NCI-H2107 treated with DMSO at 0.1 percent for 48 hours (cell line): ENCODE results near the gene SSTR3.
A peak's percentile ranks its signal among the peaks of the same experiment; 100 is the strongest.
"Not testable (repeated sequence)": the region's sequence is repeated elsewhere in the genome, so short reads cannot be mapped to it uniquely, and the experiment has no call there.

ENCODE experiments used
- DNase-seq: peaks from one replicate; lab custom pipeline; 2025; ENCODE audit not compliant: unreplicated experiment; lab: John Stamatoyannopoulos, UW

SSTR3 gene

GRCh38 chr22:37211075-37211865, 1.0 kb downstream of the SSTR3 start:
- no peak for DNase-seq

DNA sequence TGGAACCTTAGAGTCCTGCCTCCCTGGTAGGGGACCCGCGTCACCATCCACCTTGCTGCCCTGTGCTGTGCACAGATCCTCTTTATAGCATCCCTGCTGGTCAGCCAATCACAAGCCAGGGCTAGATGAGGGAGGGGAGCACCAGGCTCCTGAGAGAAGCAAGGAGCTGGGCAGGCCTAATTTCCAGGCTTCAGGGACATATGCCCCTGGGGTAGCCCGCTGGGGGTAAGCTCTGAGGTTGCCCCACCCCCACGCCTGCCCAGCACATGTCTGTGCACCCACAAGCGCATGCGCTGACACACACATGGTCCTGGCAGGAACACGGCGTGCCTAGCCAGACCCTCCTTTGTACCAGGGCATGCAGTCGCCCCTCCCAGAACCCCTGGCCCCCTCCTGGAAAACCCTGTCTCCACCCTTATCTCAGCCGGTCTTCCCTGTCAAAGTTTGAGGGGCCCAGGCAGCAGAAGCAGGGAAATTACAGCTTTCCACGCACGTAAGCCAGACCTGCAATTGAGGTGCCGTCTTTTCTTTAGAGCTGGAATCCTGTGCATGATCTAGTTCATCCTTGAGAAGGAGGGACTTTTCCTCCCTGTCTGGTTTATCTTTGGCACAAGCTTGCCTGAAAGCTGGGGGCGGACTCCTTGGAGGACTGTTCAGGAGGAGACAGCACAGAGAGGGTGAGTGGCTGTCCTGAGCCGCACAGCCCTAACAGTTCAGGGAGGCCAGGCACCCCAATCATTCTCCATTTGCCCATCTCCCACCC, 2.1 kb downstream of the SSTR3 start:
- no peak for DNase-seq

GRCh38 chr22:37209140-37209845, 3.0 kb downstream of the SSTR3 start:
- no peak for DNase-seq

- no peak for DNase-seq
Measured at GRCh38 chr22:37208401-37209139, 3.7 kb downstream of the SSTR3 start.

- no peak for DNase-seq
Measured at GRCh38 chr22:37207981-37208380, 4.3 kb downstream of the SSTR3 start.

DNA sequence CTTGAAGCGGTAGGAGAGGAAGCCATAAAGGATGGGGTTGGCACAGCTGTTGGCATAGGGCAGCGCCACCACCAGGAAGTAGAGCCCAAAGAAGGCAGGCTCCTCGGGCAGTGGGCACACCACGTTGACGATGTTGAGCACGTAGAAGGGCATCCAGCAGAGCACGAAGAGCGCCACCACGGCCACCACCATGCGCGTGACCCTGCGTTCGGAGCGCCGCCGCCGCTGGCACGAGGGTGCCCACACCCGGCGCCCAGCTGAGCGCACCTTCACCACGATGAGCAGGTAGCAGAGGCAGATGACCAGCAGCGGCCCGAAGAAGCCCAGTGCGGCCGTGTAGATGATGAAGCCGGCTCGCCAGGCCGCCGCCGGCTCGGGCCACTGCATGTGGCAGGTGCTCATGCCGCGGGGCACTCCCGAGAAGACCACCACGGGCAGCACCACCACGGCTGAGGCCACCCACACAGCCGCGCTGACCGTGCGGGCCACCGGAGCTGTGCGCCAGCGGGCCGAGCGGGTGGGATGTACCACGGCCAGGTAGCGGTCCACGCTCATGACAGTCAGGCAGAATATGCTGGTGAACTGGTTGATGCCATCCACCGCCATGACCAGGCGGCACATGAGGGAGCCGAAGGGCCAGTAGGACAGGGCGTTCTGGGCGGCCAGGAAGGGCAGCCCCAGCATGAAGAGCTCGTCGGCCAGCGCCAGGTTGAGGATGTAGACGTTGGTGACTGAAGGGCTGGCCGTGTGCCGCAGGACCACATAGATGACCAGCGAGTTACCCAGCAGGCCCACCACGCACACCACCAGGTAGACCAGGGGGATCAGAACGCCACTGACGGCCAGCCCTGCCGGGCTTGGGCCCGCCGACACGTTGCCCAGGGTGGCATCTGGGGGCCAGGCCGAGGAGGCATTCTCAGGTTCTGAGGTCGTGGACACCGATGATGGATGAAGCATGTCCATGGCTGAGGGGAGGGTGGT, 5.1 kb downstream of the SSTR3 start:
- DNase-seq, result no peak

- no peak for DNase-seq
Measured at GRCh38 chr22:37206118-37206840, 6.0 kb downstream of the SSTR3 start.

DNA sequence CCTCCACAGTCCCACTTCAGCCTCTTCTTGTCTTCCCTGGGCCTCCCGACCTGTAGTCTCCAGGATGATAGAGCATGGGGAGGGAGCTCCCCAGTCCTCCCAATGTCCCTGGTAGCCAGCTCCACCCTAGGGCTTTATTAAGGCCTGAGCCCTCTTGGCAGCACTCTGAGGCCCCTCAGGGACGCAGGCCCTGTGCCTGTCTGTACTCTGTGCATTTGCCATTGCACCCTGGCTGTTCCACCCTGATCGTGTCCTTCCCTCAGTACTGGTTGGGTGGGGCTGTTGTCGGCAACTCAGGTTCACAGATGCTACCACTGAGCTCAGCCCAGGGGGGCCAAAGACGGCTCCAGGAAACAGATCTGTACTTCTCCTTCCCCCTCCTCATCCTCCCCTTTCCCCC, 7.2 kb downstream of the SSTR3 start:
- no peak for DNase-seq

DNA sequence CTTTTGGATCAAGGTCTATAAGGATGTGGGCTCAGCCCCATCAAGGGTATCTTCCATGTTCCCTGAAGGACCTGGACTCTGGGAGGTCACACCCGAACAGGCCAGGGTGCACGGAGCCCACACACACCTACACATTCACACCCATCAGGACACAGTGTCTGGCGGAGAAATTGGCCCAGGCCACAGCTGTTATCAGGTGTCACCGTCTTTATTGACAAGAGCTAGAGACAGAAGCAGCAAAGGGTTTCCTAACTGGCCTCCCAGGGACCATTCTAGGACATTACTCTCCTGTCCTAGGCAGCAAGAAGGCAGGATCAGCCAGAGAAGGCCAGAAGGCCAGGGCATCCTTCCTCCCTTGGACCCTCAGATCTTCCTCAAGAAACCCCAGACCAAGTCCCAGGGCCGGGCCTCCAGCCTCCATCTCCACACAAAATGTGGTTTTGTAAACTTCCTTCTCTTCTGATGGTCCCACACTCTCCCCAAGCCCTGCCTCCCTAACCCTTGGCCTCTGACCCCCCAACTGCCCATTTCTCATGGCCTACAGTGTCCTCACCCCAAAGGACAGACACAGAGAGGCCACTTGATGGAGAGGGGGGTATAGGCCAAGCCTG, 8.1 kb downstream of the SSTR3 start:
- no peak for DNase-seq

- DNase-seq, result no peak
Measured at GRCh38 chr22:37203354-37204044, 8.8 kb downstream of the SSTR3 start.

DNA sequence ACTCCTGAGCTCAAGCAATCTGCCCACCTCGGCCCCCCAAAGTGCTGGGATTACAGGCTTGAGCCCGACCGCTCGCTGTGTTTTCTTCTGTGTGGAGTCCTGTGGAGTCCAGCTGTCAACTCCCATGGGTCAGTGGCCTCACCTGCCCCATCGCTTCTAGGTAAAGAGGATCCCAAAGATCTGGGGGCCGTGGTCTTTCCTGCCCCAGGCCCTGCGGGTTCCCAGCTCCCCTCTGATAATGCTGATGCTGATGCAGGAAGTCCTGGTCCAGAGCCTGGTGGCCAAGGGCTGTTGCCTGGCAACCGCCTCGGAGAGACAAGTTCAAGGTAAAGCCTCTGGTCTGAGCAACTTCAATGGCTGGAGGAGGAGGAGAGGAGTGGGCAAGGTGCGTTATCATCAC, 9.6 kb downstream of the SSTR3 start:
- no peak for DNase-seq

- no peak for DNase-seq
Measured at GRCh38 chr22:37202001-37202555, 10.2 kb downstream of the SSTR3 start.

DNA sequence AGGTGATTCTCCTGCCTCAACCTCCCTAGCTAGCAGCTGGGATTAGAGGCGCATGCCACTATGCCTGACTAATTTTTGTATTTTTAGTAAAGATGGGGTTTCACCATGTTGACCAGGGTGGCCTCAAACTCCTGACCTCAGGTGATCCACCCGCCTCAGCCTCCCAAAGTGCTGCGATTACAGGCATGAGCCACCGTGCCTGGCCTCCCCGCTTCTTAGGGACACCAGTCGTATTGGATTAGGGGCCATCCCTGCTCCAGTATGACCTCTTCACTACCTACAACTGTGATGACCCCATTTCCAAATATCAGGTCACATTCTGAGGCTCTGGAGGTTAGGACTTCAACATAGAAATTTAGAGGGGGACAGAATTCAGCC, 10.8 kb downstream of the SSTR3 start:
- DNase-seq, result not testable (repeated sequence)

DNA sequence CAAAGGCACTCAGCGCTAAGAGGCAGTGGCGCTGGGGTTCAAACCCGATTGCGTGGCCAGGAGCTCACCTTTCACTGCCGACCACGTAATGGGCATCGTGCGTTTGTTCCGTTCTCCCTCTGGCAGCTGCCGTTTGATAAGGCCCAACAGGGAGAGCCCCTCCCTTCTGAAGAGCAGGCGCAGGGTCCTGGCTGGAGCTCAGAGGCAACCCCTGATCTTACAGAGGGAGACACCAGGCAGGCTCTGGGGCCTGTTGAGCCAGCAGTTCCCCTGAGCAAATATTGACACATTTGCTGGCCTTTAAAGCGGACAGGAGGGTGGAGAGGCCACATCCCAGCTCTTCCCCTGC, 12.5 kb downstream of the SSTR3 start:
- no peak for DNase-seq

DNA sequence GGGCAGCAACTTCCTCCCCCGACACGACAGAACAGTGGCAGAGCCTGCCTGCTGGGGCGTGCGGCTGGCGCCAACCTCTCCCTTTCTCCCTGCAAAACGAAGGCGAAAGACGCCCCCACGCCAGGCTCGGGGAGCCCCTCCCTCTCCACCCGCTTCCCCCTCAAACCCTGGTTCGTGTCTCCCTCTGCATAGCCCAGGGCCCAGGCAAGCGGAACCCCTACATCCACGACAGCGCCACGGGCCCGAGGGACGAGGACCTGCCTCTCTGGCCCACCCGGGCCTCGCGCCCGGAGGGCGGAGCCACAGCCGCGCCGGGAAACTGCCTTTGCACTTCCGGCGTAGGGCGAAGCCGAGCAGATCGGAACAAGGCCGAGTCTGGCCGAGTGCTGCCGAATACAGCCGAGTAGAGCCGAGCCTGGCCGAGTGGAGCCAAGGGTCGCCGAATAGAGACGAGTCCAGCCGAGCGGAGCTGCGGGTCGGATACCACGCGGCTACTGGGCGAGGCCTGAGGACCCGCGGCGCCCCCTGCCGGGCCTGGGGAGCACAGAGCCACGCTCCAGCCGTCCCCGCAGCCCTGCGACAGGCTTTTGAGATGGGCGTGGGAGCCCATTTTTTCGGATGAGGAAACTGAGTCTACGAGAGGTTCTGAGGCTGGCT, 13.0 kb downstream of the SSTR3 start:
- DNase-seq, result peak; percentile 86

GRCh38 chr22:37198258-37199102, 13.8 kb downstream of the SSTR3 start:
- DNase-seq, result peak; percentile 25
